Stimulated activated CD8-positive, alpha-beta memory T cell treated with anti-CD3 and anti-CD28 coated beads, Interleukin-4, amount 100 ng/mL, for 24 hours (primary cell): ENCODE measurements around the gene SLC35D2.

Experiments
- DNase-seq: peaks from one replicate; pipeline ENCODE4 v3.0.0-alpha.2; 2020; ENCODE audit warnings: low read depth

The SLC35D2 gene

DNA sequence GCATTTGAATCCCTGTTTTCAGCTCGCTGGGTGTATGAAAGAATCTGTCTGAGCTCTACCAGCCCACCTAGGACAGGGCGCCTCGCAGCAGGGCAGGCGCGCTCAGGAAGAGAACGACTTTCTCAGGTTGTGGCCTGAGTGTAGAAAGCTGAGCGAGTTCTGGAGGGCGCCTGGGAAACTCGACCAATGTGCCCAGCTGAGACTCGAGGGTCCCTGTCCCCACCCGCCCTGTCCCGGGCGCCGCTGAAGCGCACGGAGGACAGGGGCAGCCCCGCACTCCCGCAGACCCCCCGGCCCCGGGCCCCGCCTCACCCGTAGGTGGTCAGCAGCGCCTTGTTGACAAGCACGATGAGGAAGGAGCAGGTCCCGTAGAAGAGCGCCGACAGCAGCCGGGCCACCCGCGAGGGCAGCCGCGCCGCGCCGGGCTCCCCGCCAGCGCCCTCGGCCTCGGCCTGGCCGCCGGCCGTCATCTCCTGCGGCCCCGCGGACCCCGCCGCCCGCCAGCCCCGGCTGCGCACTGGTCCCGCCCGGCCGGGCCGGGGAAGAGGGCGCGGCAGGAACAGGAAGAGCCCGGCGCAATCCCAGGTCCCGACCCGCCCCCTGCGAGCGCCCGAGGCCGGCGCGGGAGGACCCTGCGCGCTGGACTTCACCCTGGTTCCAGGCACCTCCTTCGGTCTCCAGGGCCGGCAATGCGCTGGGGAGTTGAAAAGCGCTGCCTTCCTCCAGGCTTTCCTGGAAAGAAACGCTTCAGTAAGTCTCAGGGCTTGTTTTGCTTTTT, at the start of gene SLC35D2:
TSS of gene SLC35D2 (minus strand) at position 547 of the 778 bp plus-strand sequence. CDS start at position 470, 77 bp downstream.
- DNase-seq, result no peak

DNA sequence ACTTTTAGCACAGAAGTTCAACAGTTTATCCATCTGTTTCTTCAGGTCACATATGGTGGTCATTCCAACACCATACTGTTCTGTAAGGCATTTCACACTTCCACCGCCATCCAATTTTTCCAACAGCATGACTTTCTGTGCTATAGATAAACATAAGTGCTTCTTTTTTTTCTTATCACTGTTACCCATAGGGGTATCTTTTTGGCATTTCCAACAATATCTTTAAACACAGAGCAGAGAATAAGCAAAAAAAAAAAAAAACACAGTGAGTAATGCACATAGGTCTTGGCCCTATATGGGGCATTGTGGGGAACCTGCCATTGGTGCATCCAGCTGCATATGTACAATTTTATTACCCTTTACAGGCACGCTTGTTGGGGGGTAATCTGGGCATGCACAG, 46.9 kb upstream of the SLC35D2 start:
- no peak for DNase-seq

DNA sequence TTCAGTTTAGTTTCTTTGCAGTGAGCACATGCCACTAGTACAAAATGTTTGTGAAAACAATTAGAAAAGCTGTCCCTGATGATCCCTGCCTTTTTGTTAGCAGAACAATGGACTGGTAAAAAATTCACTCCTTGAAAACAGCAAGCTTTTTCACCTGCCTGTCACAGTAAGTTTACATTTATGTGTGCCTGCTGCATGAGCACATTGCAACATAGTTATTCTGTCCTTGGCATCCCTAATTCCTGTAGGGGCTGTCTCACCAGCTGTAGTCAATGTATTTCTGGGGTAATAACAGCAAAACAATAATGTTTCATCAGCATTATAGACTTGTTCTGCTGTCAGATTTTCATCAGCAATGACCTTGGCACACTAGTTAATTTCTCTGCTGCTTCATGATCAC, 46.2 kb upstream of the SLC35D2 start:
- DNase-seq, result no peak

DNA sequence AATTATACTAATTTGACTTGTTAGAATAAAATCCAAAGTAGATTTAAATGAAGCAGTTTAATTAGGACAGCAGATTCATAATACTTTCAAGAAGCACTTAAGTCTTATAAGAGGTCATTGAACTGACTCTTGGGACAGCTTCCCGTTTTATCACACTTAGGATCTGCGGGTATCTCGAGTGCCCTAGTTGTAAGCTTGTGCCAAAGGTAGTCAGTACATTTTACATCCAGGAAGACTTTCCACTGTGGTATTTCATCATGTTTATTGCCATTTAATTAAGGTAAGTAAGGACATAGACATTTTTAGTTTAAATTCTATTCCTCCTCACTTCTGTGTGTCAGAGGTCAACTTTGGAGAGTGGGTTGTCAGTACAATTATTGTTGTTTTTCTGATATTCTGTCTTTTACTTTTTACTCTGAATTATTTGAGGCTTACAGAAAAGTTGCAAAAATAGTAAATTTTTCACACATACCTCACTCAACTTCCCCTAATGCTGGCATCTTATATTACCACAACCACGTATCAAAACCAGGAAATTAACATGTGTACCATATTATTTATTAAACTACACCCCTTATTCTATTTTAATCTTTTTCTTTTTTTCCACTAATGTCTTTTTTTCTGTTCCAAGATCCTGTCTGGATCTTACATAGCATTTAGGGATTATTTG, 42.1 kb upstream of the SLC35D2 start:
- DNase-seq, result no peak

DNA sequence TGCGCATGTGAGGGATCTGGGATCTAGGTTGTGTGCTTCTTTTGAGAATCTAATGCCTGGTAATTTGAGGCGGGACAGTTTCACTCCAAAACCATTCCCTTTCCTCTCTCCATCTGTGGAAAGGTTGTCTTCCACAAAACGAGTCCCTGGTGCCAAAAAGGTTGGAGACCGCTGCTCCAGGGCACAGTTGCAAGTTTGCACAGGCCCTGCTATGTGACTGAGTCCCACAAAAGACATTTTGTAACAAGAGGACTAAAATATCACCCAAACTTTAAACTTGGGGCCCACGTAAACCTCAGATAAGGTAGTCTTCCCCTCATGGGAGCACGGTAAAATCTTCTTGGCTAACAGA, 40.5 kb upstream of the SLC35D2 start:
- DNase-seq, result no peak

DNA sequence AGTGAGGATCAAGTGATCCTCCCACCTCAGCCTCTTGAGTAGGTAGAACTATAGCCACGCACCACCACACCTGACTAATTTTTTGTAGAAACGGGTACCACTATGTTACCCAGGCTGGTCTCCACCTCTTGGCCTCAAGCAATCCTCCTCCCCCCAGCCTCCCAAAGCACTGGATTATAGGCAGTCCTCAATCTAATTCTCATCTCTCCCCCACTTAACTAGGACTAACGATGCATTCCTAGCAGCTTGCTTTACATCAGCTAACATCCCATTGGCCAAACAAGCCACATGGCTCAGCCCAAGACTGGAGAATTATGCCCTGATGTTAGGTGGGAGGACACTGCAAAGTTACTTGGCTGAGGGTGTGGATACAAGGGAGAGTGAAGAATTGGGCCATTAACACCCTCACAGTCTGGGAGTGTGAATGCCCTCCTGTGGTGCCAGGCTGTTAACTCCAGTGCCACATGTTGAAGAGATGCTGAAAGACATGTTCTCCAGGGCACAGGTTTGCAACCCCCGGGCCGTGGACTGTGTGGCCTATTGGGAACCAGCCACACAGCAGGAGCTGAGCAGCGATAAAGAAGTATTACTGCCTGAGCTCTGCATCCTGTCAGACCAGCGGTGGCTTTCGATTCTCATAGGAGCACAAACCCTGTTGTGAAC, 39.9 kb upstream of the SLC35D2 start:
- DNase-seq, result no peak

DNA sequence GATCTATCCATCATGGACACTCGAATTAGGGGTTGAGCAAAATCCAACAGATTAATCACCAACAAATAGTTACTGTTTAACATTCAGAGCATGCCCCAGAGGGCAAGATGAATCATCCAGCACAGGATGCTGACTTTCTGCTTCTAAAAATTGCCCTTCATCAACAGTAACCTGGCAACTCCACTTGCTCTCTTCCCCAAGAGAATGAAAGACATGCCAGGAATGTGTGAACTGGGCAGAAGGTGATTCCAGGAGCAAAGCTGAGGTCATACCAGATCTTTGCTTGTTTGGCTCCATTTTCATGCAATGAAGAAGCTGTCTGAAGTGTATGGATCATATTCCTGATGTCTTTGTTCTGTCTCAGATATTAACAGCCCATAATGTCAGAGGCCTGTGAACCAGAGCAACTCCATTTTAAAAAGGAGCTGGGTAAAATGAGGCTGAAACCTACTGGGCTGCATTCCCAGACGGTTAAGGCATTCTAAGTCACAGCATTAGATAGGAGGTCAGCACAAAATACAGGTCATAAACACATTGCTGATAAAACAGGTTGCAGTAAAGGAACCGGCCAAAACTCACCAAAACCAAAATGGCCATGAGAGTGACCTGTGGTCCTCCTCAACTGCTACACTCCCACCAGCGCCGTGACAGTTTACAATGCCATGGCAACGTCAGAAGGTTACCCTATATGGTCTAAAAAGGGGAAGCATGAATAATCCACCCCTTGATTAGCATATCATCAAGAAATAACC, 37.1 kb upstream of the SLC35D2 start:
- DNase-seq, result no peak

DNA sequence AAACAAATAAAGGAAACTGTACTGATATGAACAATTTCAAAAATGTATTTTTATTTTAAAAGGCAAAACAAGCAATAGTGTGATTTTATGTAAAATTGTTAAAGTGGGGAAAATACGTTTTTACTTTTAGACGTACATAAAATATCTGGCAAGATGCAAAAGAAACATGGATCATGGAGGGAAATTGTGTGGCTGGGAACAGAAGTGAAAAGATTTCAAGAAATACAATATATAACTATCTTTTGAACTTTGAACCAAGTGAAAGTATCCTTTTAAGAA, 36.1 kb upstream of the SLC35D2 start:
- DNase-seq, result no peak

DNA sequence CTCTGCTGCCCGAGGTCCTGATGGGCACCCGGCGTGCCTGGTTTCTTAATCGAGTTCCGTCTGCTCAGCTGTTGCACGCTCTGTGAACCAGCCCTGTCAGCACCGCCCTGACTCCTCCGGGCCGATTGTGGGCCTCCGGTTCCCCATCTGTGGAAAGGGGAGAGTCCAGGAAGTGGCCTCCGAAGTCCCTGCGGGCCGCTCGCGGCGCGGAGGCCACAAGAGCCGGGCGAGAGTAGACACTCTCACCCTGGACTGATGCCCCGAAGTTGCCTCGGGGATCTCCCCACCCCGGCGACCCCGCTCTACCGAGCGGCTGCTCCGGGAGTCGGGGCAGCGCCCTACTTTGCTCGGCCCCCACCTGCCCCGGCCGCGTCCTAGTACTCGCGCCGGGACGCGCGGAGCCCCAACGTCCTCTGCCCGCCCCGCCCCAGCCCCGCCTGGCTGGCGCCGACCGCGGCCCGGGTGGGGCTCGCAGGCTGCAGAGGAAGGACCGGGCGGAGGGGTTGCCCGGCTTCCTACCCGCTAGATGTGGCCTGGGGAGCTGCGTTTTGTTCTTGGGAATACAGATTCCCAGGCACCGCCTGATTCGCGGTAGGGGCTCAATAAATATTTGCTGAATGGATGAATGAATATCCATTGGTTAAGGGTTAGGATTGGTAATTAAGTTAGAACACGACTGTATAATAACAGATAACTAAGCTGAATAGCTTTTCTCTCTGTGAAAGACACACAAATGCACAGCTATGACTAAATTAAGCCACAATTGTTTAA, 35.6 kb upstream of the SLC35D2 start:
- peak; percentile 43 for DNase-seq

DNA sequence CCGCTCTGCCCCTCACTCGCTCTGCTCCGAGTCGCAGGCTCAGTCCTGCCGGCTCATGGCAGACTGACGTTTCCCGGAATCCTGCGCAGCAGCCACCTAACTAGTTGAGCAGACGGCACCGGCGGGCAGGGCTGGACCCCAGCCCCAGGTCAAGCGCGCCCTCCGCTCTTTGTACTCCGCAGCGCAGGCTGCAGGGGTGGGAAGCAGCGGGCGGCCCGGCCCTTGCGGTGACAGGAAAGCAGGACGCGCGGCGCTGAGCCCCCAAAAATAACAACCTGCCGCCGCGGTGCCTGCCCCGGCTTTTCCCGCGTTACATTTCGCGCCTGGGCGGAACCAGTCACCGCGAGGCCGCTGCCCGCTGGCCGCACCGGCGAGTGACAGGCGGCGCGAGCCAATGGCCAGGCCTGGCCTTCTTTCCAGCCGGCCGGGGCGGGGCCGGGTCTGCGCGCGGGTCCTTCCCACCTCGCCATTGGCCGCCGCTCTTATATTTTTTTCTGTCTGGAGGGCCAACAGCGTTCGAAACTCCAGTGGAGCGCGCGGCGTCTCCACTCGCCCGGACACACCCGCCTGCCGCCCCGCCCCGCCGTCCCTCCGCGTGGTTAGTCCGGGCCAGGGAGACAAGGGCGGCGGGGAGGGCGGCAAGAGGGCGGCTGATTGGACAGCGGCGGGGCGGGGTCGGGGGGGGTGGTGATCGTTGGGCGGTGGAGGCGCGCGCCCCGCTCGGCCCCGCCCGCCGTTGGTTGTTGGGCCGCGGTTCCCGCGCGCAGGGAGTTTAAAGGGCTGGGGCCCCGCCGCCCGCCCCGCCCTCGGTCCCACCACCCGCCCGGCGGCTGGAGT, 34.8 kb upstream of the SLC35D2 start, which contains the start of gene ZNF367:
TSS of gene ZNF367 (minus strand) at position 288 of the 837 bp plus-strand sequence. CDS start 338 bp downstream, outside the sequence.
- DNase-seq, result peak; percentile 93

DNA sequence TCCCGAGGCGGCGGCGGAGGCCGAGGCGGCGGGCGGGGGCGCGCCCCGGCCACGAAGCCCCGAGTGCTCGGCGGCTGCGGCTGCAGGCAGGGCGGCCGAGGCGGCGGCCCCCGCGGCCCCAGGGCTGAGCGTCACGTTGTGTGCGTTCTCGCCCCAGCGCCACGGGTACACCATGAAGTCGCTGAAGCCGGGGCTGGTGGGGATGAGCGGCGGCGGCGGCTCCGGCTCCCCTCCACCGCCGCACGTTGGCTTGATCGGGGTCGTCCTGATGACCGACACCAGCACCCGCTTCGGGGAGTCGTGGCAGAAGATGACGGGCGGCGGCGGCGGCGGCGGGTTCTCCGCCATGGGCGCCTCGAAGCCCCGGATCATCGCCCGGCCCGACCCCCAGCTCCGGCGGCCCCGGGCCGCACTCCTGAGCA, 34.2 kb upstream of the SLC35D2 start:
- no peak for DNase-seq

DNA sequence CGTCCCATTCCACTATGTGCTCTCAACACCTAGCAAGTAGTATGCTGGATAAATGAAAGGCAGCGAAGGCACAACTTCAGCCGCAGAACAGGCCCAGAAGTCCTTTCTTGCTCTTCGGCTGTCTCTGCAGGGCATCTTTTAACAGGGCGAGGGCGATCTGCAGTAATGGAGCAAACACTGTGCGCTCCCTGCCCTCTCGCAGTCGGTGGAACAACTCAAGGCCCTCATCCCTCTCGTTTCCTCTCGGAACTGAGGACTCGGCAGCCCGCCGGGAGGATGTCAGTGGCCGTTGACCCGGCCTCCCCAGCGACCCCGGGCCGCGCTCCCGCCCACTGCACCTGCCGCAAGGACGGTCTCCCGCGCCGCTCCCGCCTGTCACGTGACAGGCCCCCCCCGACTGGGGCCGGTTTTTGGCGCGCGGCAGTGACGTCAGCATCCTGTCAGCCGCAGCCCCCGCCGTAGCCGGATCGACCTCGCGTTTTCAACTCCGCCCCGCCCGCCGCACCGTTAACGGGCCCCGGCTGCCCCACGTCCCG, 33.6 kb upstream of the SLC35D2 start:
- peak; percentile 89 for DNase-seq

DNA sequence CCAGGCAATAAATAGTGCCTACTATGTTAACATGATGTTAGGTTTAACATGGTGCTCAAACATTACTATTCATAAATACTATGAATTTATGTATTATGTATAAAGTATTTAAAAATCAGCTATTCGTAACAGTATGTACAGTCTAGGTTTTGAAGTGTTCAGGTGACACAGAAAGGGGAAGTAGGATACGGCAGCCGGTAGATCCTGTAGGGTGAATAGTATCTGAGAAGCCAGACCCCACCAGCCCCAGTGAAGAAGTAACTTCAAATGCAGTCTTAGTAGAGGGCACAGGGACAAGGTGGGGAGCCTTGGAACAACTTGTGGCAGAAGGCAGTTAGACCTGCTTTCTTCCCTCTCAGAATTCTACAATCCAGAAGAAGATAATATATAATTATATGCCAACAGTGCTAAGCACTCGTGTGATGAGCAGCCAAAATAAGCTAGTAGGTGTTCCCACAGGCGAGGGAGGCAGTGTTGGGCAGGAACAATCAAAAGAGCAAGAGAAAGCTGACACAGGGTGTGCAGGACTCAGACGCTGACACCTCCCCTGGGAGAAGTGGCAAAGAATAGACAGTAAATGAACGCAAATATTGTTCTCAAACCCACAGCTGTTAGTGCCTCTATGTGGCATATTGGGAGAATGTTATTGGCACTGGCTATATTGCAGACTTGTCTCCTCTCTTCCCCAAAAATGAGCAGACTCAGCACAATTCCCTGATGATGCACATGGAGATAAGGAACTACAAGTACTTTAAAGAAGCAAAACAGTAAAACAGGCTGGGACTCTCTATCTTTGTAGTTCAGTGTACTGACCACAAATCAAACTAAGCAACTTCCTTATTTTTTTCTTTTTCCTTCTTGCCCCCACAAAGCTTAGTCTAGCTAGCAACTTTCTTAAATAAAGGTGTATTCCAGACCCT, 30.1 kb upstream of the SLC35D2 start:
- DNase-seq, result no peak

DNA sequence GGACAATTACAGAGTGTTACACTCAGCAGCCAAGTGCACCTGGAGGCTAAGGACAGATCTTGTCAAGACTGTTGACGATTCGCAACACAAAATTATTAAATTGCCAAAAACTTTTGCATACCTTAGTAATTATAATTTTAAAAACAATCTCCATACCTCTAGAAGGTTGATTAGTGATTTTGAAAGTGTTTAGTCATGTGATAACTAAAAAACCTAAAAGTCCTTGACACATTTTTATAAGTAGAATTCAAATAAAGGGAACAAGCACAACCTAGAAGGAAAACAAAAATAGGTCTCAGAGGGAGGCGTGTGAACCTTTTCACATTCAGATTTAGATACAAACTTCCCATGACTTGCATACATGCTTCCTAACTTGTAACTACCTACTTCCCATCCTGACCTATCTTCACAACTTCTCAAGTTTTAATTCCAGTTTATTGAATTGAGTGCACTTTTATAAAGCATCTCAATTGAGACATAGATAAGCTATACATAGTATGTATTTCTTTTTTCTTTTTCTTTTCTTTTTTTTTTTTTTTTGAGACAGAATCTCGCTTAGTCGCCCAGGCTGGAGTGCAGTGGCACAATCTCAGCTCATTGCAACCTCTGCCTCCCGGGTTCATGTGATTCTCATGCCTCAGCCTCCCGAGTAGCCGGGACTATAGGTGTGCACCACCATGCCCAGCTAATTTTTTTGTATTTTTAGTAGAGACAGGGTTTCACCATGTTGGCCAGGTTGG, 28.8 kb upstream of the SLC35D2 start:
- DNase-seq, result no peak

DNA sequence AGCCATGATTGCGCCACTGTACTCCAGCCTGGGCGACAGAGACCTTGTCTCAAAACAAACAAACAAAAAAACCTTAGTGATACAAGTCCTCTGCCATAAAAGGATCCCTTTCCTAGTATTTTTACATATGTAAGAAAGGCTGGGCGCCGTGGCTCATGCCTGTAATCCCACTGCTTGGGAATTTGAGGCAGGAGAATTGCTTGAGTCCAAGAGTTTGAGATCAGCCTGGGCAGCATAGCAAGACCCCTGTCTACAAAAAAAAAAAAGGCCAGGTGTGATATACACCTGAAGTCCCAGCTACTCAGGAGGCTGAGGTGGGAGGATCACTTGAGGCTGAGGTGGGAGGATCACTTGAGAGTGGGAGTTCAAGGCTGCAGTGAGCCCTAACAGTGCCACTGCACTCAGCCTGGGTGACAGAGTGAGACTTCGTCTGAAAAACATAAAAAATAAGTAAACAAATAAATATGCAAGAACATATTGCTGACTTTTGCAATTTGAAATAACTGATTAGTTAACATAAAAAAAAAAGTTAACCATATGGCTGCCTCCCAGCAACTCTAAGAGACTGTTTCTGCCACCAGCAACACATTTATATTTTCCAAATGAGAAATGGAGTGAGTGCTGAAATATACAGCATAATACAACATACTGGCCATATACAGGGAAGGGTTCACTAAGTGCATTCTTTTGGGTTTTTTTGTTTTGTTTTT, 27.8 kb upstream of the SLC35D2 start:
- no peak for DNase-seq

DNA sequence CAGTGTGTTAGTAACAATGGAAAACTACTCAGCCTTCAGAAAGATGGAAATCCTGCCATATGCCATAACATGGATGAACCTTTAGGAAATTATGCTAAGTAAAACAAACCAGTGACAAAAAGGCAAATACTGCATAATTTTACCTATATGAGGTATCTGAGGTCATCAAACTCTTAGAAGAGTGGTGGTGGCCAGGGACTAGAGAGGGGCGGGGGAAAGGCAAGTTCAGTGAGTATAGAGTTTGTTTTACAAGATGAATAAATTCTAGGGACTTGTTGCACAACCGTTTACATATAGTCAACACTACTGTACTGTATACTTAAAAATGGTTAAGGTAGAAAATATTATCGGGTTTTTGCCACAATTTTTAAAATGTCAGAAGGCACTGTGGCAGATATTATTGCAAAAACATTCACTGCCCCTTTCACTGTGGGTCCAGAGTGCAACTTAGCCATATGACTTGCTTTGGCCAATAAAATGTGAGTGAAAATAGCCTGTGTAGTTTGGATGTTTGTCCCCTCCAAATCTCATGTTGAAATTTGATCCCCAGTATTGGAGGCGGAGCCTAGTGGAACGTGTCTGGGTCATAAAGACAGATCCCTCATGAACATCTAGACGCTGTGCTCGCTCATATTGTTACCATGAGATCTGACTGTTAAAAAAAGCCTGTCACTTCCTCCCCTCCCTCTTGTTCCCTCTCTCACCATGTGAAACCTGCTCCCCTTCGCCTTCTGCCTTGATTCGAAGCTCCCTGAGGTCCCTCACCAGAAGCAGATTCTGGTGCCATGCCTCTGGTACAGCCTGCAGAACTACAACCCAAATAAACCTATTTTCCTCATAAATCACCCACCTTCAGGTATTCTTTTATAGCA, 25.1 kb upstream of the SLC35D2 start:
- no peak for DNase-seq
